Adrenal gland (tissue), 12 donors: Measurements from ENCODE around the gene POU2AF2. TPM values are rescaled to one million over a fixed set of nuclear protein-coding genes. Genes with fewer than 3 reads are reported as not detected.

Source experiments
- DNase-seq, 7 donors: peaks; one replicate each; pipeline ENCODE4 v3.0.0-alpha.2; 2019 to 2020
- H3K27ac ChIP-seq, 5 donors: fragments of 200-600 bp; sonication (generic) in 4 of 5; 1 replicate in 3 of 5; 2 replicates in 2 of 5; pipeline versions ENCODE4 v1.5.1 to v1.8.0; 2016 to 2020; ENCODE audit warnings: mild to moderate bottlenecking in 1 of 5
- H3K27me3 ChIP-seq: fragments of 200-600 bp; 2 replicates; pipeline ENCODE4 v1.8.0; 2021
- H3K36me3 ChIP-seq, 2 donors: fragments of 200-600 bp; replicated peaks in 1 of 2; 1 replicate in 1 of 2; 2 replicates in 1 of 2; pipeline versions ENCODE4 v1.5.1 to v1.8.0; 2018 to 2022
- H3K4me1 ChIP-seq, 2 donors: fragments of 200-600 bp; replicated peaks in 1 of 2; 1 replicate in 1 of 2; 2 replicates in 1 of 2; pipeline versions ENCODE4 v1.5.1 to v1.8.0; 2018 to 2021
- H3K4me3 ChIP-seq, 4 donors: fragments of 200-600 bp; sonication (generic) in 3 of 4; one replicate each; pipeline ENCODE4 v1.5.1; 2016 to 2018
- H3K9me3 ChIP-seq, 3 donors: fragments of 200-600 bp; sonication (generic) in 1 of 3; replicated peaks in 1 of 3; 1 replicate in 2 of 3; 2 replicates in 1 of 3; pipeline versions ENCODE4 v1.5.1 to v1.8.0; 2016 to 2021
- POLR2A ChIP-seq, 2 donors: fragments of 450-650 bp; IDR thresholded peaks; one replicate each; pipeline ENCODE4 v1.6.1; 2017; ENCODE audit warnings: antibody characterized with exemption in 2 of 2, mild to moderate bottlenecking in 2 of 2, moderate library complexity in 1 of 2
- WGBS, 4 donors: extraction: QIAGEN DNeasy Blood & Tissue Kit in 2 of 4; methylation state at CpG; one replicate each; pipeline versions ENCODE4 v1.1.5 to v1.1.7; 2013 to 2017; 5-methylcytosine and 5-hydroxymethylcytosine counted together
- intact Hi-C, 2 donors: fragments of 100-400 bp; cut with DNase I; formaldehyde crosslinking; loops; one replicate each; pipeline versions ENCODE4 v1.14.1 to v1.15.0; 2022 to 2023
- polyA plus RNA-seq, 3 donors: library from polyadenylated mRNA; stranded (reverse); fragments of 200-250 nt in 2 of 3; fragments of 350-450 nt in 1 of 3; fragmentation: Illumina TruSeq in 1 of 3; extraction: RNeasy Lipid Tissue Mini Kit (QIAGEN cat#74804) in 1 of 3; gene quantifications; one replicate each; pipeline ENCODE4 v1.2.3, GENCODE V29; 2013 to 2014
- total RNA-seq, 9 donors: library from RNA; depleted of rRNA in 4 of 9; stranded (reverse); fragments of >200 nt in 4 of 9; fragments of 120-200 nt in 1 of 9; fragmentation: NEBNext Ultra II Directional in 1 of 9; extraction: Animal tissue kit (Norgen Biotek cat#: 25700) in 1 of 9; gene quantifications; one replicate each; pipeline versions ENCODE4 v1.1.0 to v1.2.4, GENCODE V29; 2013 to 2023
- TF ChIP-seq, protein P1 (sequence below), 6 experiments: fragments of 450-650 bp in 4 of 6; fragments of 200-600 bp in 2 of 6; sonication (generic) in 1 of 6; IDR thresholded peaks; 1 replicate in 5 of 6; 2 replicates in 1 of 6; pipeline versions ENCODE4 v1.5.1 to v1.8.0; 2016 to 2021; ENCODE audit warnings: antibody characterized with exemption in 6 of 6, mild to moderate bottlenecking in 2 of 6, moderate library complexity in 1 of 6
- donor health status: healthy with polysubstance abuse.
- donor health status: Bipolar disorder and iron deficiency.
- donor health status: DM: yes; HTN: yes; CAD: no.
- donor health status: DM: no; HTN: no; CAD: no.
- donor health status: DM: no; HTN: no; CAD: no.
- donor health status: DM: yes; HTN: yes; CAD: no.

POU2AF2 gene
- total and polyA plus RNA-seq, 12 donors: 0.13 TPM; not detected in 11

DNA sequence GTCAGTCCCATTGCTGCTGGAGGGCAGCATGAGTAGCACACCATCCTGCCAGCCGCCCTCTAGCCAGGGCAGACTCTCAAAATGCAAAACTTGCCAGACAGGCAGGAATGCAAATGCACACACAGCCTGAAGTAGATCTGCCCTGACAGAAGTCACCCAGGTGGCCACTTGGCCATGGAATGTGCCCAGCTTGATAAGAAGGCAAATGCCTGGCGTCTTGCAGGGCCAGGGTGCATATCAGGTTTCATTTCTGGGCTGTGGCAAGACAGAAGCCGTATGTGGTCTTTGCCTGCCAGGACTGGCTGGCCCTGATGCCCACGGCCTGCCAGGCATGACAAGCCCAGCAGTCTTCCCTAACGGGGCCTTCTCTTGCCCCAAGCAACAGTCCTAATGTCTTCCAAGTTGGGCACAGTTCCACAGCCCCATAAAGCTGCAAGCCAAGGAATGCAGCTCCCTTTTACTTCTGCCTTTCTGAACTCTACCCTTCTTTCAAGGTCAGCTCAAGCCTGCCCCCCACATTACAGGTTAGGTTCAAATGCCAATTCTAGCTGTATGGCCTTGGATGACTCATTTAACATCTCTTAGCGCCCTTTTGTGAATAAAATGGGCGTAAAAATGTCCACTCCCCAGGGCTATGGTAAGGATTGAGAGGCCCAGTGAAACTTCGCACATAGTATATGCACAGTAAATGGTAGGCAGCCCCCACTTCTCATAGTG, 82.5 kb downstream of the POU2AF2 start:
- peak overlapping the region in 4 of 5 donors; percentile 27 to 83 (median 56) for H3K27ac ChIP-seq

DNA sequence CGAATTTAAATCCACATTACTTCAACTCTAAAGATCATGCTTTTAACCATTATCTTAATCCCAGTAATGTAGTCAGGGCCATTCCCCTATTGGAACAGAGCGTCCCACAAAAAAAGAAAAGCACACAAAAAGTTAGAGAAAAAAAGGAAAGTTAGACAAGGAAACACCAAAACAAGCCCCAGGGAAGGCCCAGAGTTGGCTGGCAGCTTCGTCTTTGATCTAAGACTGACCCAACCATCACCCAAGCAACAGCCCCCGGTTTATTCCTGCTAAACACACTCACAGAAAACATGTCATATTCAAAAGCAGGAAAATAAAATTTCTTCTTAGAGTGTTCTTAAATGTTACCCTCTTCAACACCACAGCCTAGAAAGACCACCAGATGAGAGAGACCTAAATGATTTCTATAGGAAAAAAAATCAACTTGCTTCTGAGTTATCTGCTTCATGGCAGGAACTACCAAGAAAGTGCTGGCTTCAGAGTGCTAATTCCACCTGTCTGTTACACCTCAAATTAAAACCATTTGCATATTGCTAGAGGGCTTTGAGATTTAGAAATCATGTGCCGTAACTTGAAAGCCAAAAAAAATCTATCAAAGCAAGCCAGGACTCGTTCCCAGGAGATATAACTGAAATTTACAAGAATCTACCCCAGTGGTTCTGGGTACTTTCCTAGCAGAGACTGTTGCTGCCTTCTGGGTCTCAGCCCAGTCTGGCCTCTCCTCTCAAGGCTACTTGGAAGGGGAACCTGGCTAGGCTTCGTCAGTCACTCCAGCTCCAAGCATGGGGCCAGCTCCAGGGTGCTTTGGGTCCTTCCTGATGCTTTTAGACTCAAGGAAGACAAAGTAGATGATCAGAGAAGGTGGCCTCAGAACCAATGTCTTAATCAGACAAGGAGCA, 84.0 kb downstream of the POU2AF2 start:
- Histone ChIP-seq H3K4me3 (no peak overlapping the region), H3K36me3 (no peaks in the 10 kb centered on the region), H3K4me1 (peaks cover 31 to 50% of the 10 kb centered on the region in 2 donors), H3K9me3 (no peaks in the 10 kb centered on the region), H3K27me3 (no peaks in the 10 kb centered on the region), H3K27ac (peak overlapping the region in 3 of 5 donors; percentile 21 to 75 (median 25))
- intact Hi-C loops: no loop called here
- peak; percentile 43 to 74 (median 67) for DNase-seq
- 57 to 74% (median 61%) methylated on average over 7 of the region's 7 CpGs for WGBS, 4 donors
- TF ChIP-seq, protein P1, sequence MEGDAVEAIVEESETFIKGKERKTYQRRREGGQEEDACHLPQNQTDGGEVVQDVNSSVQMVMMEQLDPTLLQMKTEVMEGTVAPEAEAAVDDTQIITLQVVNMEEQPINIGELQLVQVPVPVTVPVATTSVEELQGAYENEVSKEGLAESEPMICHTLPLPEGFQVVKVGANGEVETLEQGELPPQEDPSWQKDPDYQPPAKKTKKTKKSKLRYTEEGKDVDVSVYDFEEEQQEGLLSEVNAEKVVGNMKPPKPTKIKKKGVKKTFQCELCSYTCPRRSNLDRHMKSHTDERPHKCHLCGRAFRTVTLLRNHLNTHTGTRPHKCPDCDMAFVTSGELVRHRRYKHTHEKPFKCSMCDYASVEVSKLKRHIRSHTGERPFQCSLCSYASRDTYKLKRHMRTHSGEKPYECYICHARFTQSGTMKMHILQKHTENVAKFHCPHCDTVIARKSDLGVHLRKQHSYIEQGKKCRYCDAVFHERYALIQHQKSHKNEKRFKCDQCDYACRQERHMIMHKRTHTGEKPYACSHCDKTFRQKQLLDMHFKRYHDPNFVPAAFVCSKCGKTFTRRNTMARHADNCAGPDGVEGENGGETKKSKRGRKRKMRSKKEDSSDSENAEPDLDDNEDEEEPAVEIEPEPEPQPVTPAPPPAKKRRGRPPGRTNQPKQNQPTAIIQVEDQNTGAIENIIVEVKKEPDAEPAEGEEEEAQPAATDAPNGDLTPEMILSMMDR (IDR thresholded peaks at IDR 0.05): no peak
- no peak for TF ChIP-seq POLR2A (IDR thresholded peaks at IDR 0.05)

More for the DNA sequence above, 82.5 kb downstream of the POU2AF2 start:
- Histone ChIP-seq H3K4me3 (no peak overlapping the region), H3K9me3 (no peaks in the 10 kb centered on the region), H3K27me3 (no peaks in the 10 kb centered on the region), H3K36me3 (no peaks in the 10 kb centered on the region), H3K4me1 (peaks cover 33 to 59% of the 10 kb centered on the region in 2 donors)
- TF ChIP-seq, protein P1 (IDR thresholded peaks at IDR 0.05): no peak
- TF ChIP-seq POLR2A (IDR thresholded peaks at IDR 0.05): no peak
- WGBS, 4 donors: 38 to 49% (median 47%) methylated on average over 8 of the region's 8 CpGs
- intact Hi-C loops: no loop called here
- peak in 6 of 7 donors; percentile 53 to 81 (median 70) for DNase-seq

DNA sequence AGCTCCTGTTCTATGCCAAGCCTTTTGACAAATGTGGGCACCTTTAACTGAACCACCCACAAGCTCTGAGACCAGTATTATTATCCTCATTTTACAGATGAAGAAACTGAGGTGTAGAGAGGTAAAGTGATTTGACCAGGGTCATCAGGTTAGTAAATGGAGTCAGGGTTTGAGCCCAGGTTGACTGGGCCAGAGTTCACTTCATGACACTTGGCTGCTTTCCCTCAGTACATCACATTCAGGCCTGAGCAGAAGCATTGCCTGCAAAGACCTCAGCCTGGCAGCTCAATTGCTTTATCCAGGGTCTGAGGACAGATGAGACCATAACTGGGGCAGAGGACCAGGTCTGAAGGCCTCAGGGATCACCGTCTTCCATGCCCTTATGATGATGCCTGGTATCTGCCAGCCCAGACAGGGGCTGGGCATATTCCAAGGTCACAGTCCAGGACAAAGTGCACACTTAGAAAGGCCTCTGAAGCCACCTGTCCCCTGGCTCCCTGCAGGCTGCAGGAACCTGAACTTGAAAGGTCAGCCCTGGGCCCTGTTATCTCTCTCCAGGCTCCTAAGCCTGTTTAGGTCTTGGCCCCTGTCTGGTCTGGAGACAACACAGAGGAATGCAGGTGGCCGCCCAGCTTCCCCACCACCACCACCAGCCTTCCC, 84.8 kb downstream of the POU2AF2 start:
- Histone ChIP-seq H3K4me3 (no peak overlapping the region), H3K36me3 (no peaks in the 10 kb centered on the region), H3K27me3 (no peaks in the 10 kb centered on the region), H3K4me1 (peaks cover 29 to 46% of the 10 kb centered on the region in 2 donors), H3K9me3 (no peaks in the 10 kb centered on the region), H3K27ac (peak overlapping the region in 2 of 5 donors; percentile 21 to 75)
- DNase-seq: no peak
- intact Hi-C loops: no loop called here
- WGBS, 4 donors: 73 to 100% (median 81%) methylated on average over 1 to 2 of the region's 2 CpGs
- TF ChIP-seq POLR2A (IDR thresholded peaks at IDR 0.05): no peak
- TF ChIP-seq, protein P1 (IDR thresholded peaks at IDR 0.05): no peak
